ENCODE measurements around the gene STK32B.

- TF ChIP-seq, protein P1, sequence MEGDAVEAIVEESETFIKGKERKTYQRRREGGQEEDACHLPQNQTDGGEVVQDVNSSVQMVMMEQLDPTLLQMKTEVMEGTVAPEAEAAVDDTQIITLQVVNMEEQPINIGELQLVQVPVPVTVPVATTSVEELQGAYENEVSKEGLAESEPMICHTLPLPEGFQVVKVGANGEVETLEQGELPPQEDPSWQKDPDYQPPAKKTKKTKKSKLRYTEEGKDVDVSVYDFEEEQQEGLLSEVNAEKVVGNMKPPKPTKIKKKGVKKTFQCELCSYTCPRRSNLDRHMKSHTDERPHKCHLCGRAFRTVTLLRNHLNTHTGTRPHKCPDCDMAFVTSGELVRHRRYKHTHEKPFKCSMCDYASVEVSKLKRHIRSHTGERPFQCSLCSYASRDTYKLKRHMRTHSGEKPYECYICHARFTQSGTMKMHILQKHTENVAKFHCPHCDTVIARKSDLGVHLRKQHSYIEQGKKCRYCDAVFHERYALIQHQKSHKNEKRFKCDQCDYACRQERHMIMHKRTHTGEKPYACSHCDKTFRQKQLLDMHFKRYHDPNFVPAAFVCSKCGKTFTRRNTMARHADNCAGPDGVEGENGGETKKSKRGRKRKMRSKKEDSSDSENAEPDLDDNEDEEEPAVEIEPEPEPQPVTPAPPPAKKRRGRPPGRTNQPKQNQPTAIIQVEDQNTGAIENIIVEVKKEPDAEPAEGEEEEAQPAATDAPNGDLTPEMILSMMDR (conservative IDR thresholded peaks at IDR 0.05; ENCODE audit: low read length): no peak
- TF ChIP-seq EZH2phosphoT487 (IDR thresholded peaks at IDR 0.05; ENCODE audit: borderline replicate concordance, low read depth, low read length): no peak
Measured at GRCh38 chr4:5478169-5478568, 426.9 kb downstream of the STK32B start.
